ENCODE measurements around the gene IGSF8. TPM values are rescaled to one million over a fixed set of nuclear protein-coding genes. Genes with fewer than 3 reads are reported as not detected.
"Not testable (repeated sequence)": the region's sequence is repeated elsewhere in the genome, so short reads cannot be mapped to it uniquely, and the experiment has no call there.

IGSF8 gene
- total RNA-seq, 1 donor from 2014 or later, result 33.2 TPM

GRCh38 chr1:160129558-160129957 lies 31.1 kb upstream of the IGSF8 start:
- Mint-ChIP-seq H3K27me3 (ENCODE audit: low read depth) (peaks cover 20% of the 10 kb centered on the region), H3K36me3 (no peaks in the 10 kb centered on the region), H3K27ac (no peak overlapping the region), H3K9me3 (no peaks in the 10 kb centered on the region), H3K4me3 (no peak overlapping the region), H3K4me1 (peaks cover 4% of the 10 kb centered on the region)
- TF ChIP-seq CTCF (IDR thresholded peaks at IDR 0.05; ENCODE audit: unreplicated experiment), result no peak
- no peak for DNase-seq (ENCODE audit: low spot score in 2 of 2, unreplicated experiment in 2 of 2)

- TF ChIP-seq CTCF (IDR thresholded peaks at IDR 0.05; ENCODE audit: unreplicated experiment), result no peak
- Mint-ChIP-seq H3K9me3 (no peaks in the 10 kb centered on the region), H3K4me3 (no peak overlapping the region), H3K4me1 (peaks cover 5% of the 10 kb centered on the region), H3K27me3 (ENCODE audit: low read depth) (peaks cover 20% of the 10 kb centered on the region), H3K36me3 (no peaks in the 10 kb centered on the region), H3K27ac (no peak overlapping the region)
- DNase-seq (ENCODE audit: low spot score in 2 of 2, unreplicated experiment in 2 of 2), result no peak
Observed at GRCh38 chr1:160129046-160129445, 30.6 kb upstream of the IGSF8 start.

GRCh38 chr1:160128636-160129035 lies 30.2 kb upstream of the IGSF8 start:
- Mint-ChIP-seq H3K4me1 (peaks cover 5% of the 10 kb centered on the region), H3K9me3 (no peaks in the 10 kb centered on the region), H3K4me3 (no peak overlapping the region), H3K36me3 (no peaks in the 10 kb centered on the region), H3K27me3 (ENCODE audit: low read depth) (peaks cover 18% of the 10 kb centered on the region), H3K27ac (no peak overlapping the region)
- no peak for TF ChIP-seq CTCF (IDR thresholded peaks at IDR 0.05; ENCODE audit: unreplicated experiment)
- DNase-seq (ENCODE audit: low spot score in 2 of 2, unreplicated experiment in 2 of 2), result no peak

- no peak for TF ChIP-seq CTCF (IDR thresholded peaks at IDR 0.05; ENCODE audit: unreplicated experiment)
- H3K4me1 Mint-ChIP-seq, result peaks cover 5% of the 10 kb centered on the region
- H3K36me3 Mint-ChIP-seq, result no peaks in the 10 kb centered on the region
- H3K27ac Mint-ChIP-seq, result no peak overlapping the region
- peaks cover 17% of the 10 kb centered on the region for H3K27me3 Mint-ChIP-seq (ENCODE audit: low read depth)
- H3K9me3 Mint-ChIP-seq, result no peaks in the 10 kb centered on the region
- DNase-seq (ENCODE audit: low spot score in 2 of 2, unreplicated experiment in 2 of 2), result no peak
- H3K4me3 Mint-ChIP-seq, result no peak overlapping the region
Observed at GRCh38 chr1:160127865-160128523, 29.6 kb upstream of the IGSF8 start.

GRCh38 chr1:160127381-160127780 lies 29.0 kb upstream of the IGSF8 start:
- no peaks in the 10 kb centered on the region for H3K36me3 Mint-ChIP-seq
- no peak overlapping the region for H3K4me3 Mint-ChIP-seq
- H3K27me3 Mint-ChIP-seq (ENCODE audit: low read depth), result peaks cover 11% of the 10 kb centered on the region
- H3K9me3 Mint-ChIP-seq, result no peaks in the 10 kb centered on the region
- TF ChIP-seq CTCF (IDR thresholded peaks at IDR 0.05; ENCODE audit: unreplicated experiment), result no peak
- no peak overlapping the region for H3K27ac Mint-ChIP-seq
- DNase-seq (ENCODE audit: low spot score in 2 of 2, unreplicated experiment in 2 of 2), result no peak
- H3K4me1 Mint-ChIP-seq, result peaks cover 5% of the 10 kb centered on the region

- H3K27ac Mint-ChIP-seq; H3K27me3 Mint-ChIP-seq (ENCODE audit: low read depth); DNase-seq (ENCODE audit: low spot score in 2 of 2, unreplicated experiment in 2 of 2); H3K9me3 Mint-ChIP-seq; H3K4me1 Mint-ChIP-seq; H3K36me3 Mint-ChIP-seq; H3K4me3 Mint-ChIP-seq: not testable (repeated sequence)
Observed at GRCh38 chr1:160126342-160126741, 27.9 kb upstream of the IGSF8 start.

Data from mesothelial cell of epicardium (in vitro differentiated cells).